WTC11 (cell line): ENCODE data around the gene CFAP221. TPM values are rescaled to one million over a fixed set of nuclear protein-coding genes. Genes with fewer than 3 reads are reported as not detected.
A peak's percentile ranks its signal among the peaks of the same experiment; 100 is the strongest.

ENCODE experiments used
- ATAC-seq: fragments of 200-7000 bp; cut with Tn5 transposase; 2 replicates; pipeline ENCODE4 v1.10.0; 2021; ENCODE audit warnings: mild to moderate bottlenecking, moderate library complexity
- CTCF ChIA-PET: fragments of 300-600 bp; sonication (Branson Sonifier 250); formaldehyde crosslinking; loops from one replicate; lab custom pipeline; 2021; ENCODE audit warnings: antibody characterized with exemption; lab: Charles Lee
- POLR2A ChIA-PET: fragments of 350-600 bp; sonication (Branson Sonifier 250); formaldehyde crosslinking; loops from one replicate; lab custom pipeline; 2021; ENCODE audit warnings: antibody characterized with exemption; lab: Charles Lee
- DNase-seq: peaks from one replicate; pipeline ENCODE4 v3.0.0; 2021; ENCODE audit warnings: low spot score
- H3K27ac Mint-ChIP-seq: 2 replicates; pipeline ENCODE4 v1.8.0; 2021; ENCODE audit warnings: mixed read lengths
- H3K27me3 Mint-ChIP-seq: 2 replicates; pipeline ENCODE4 v1.8.0; 2021; ENCODE audit warnings: low read depth, mild to moderate bottlenecking, moderate library complexity, mixed read lengths
- H3K36me3 Mint-ChIP-seq: 2 replicates; pipeline ENCODE4 v1.8.0; 2021; ENCODE audit warnings: mixed read lengths
- H3K4me1 Mint-ChIP-seq: 2 replicates; pipeline ENCODE4 v1.8.0; 2022; ENCODE audit warnings: mixed read lengths
- H3K4me3 Mint-ChIP-seq: 2 replicates; pipeline ENCODE4 v1.8.0; 2021; ENCODE audit warnings: mild to moderate bottlenecking, moderate library complexity, mixed read lengths
- H3K9me3 Mint-ChIP-seq: 2 replicates; pipeline ENCODE4 v1.8.0; 2021; ENCODE audit warnings: mixed read lengths
- FOXK1 ChIP-seq: sonication (generic); formaldehyde crosslinking; IDR thresholded peaks from 2 replicates; pipeline ENCODE4 v1.8.0; 2022; ENCODE audit warnings: mild to moderate bottlenecking, moderate library complexity, missing genetic modification reagents
- FOXP1 ChIP-seq: sonication (generic); formaldehyde crosslinking; IDR thresholded peaks from 2 replicates; pipeline ENCODE4 v1.8.0; 2022; ENCODE audit warnings: missing genetic modification reagents, mild to moderate bottlenecking, moderate library complexity, borderline replicate concordance
- HMGA2 ChIP-seq: fragments of 250-450 bp; sonication (Bioruptor Pico); IDR thresholded peaks from 2 replicates; pipeline ENCODE4 v1.4.0; 2021; ENCODE audit warnings: mild to moderate bottlenecking, moderate library complexity
- IRF2 ChIP-seq: sonication (generic); formaldehyde crosslinking; IDR thresholded peaks from 2 replicates; pipeline ENCODE4 v1.8.0; 2022; ENCODE audit warnings: low read depth, missing genetic modification reagents, borderline replicate concordance
- KAT7 ChIP-seq: sonication (generic); formaldehyde crosslinking; IDR thresholded peaks from 2 replicates; pipeline ENCODE4 v1.8.1; 2023; ENCODE audit warnings: missing genetic modification reagents, mild to moderate bottlenecking, borderline replicate concordance
- MLX ChIP-seq: sonication (generic); formaldehyde crosslinking; IDR thresholded peaks from 2 replicates; pipeline ENCODE4 v1.8.1; 2023; ENCODE audit warnings: mild to moderate bottlenecking, missing genetic modification reagents, moderate library complexity
- MYBL2 ChIP-seq: sonication (generic); formaldehyde crosslinking; IDR thresholded peaks from 2 replicates; pipeline ENCODE4 v1.8.1; 2023; ENCODE audit warnings: mild to moderate bottlenecking, moderate library complexity, missing genetic modification reagents
- NR3C1 ChIP-seq: sonication (generic); formaldehyde crosslinking; conservative IDR thresholded peaks from 2 replicates; pipeline ENCODE4 v1.8.1; 2023; ENCODE audit warnings: low read depth, mild to moderate bottlenecking, missing genetic modification reagents
- RORB ChIP-seq: fragments of 250-450 bp; sonication (Bioruptor Pico); IDR thresholded peaks from 2 replicates; pipeline ENCODE4 v1.9.0; 2021; ENCODE audit warnings: mild to moderate bottlenecking
- SMAD3 ChIP-seq: sonication (generic); formaldehyde crosslinking; IDR thresholded peaks from 2 replicates; pipeline ENCODE4 v1.8.0; 2022; ENCODE audit warnings: missing genetic modification reagents, mild to moderate bottlenecking, borderline replicate concordance
- TEAD1 ChIP-seq: sonication (generic); formaldehyde crosslinking; IDR thresholded peaks from 2 replicates; pipeline ENCODE4 v1.8.0; 2022; ENCODE audit warnings: mild to moderate bottlenecking, missing genetic modification reagents
- TEAD4 ChIP-seq: sonication (generic); formaldehyde crosslinking; IDR thresholded peaks from 2 replicates; pipeline ENCODE4 v1.8.0; 2022; ENCODE audit warnings: mild to moderate bottlenecking, missing genetic modification reagents
- USF1 ChIP-seq: sonication (generic); formaldehyde crosslinking; IDR thresholded peaks from 2 replicates; pipeline ENCODE4 v1.8.0; 2022; ENCODE audit warnings: mild to moderate bottlenecking, missing genetic modification reagents
- USF2 ChIP-seq: sonication (generic); formaldehyde crosslinking; IDR thresholded peaks from 2 replicates; pipeline ENCODE4 v1.8.1; 2023; ENCODE audit warnings: mild to moderate bottlenecking, missing genetic modification reagents, moderate library complexity
- ZBTB21 ChIP-seq: sonication (generic); formaldehyde crosslinking; IDR thresholded peaks from 2 replicates; pipeline ENCODE4 v1.8.1; 2023; ENCODE audit warnings: mild to moderate bottlenecking, missing genetic modification reagents, borderline replicate concordance
- ZNF121 ChIP-seq: sonication (generic); formaldehyde crosslinking; IDR thresholded peaks from 2 replicates; pipeline ENCODE4 v1.8.0; 2023; ENCODE audit warnings: missing genetic modification reagents
- ZNF232 ChIP-seq: sonication (generic); formaldehyde crosslinking; IDR thresholded peaks from 2 replicates; pipeline ENCODE4 v1.8.0; 2022; ENCODE audit warnings: mild to moderate bottlenecking, missing genetic modification reagents
- ZNF416 ChIP-seq: fragments of 250-450 bp; sonication (Bioruptor Pico); IDR thresholded peaks from 2 replicates; pipeline ENCODE4 v1.9.0; 2021; ENCODE audit warnings: mild to moderate bottlenecking, inconsistent platforms
- total RNA-seq: library from RNA; stranded (reverse); gene quantifications from 3 replicates; pipeline ENCODE4 v1.2.3, GENCODE V29; 2021
- TF ChIP-seq, protein P1 (sequence below): sonication (generic); formaldehyde crosslinking; IDR thresholded peaks from 2 replicates; pipeline ENCODE4 v1.8.1; 2022; ENCODE audit warnings: low read depth, missing genetic modification reagents, borderline replicate concordance
- TF ChIP-seq, protein P2 (sequence below): sonication (generic); formaldehyde crosslinking; IDR thresholded peaks from 2 replicates; pipeline ENCODE4 v1.8.0; 2023; ENCODE audit warnings: missing genetic modification reagents
- TF ChIP-seq, protein P3 (sequence below): fragments of 250-450 bp; sonication (Bioruptor Pico); IDR thresholded peaks from 2 replicates; pipeline ENCODE4 v1.9.0; 2021; ENCODE audit warnings: mild to moderate bottlenecking

CFAP221 gene
- total RNA-seq, 1 experiment from 2014 or later: 0.35 TPM

GRCh38 chr2:119630121-119630520 lies 85.9 kb downstream of the CFAP221 start:
- CTCF ChIA-PET: no interaction called here
- Mint-ChIP-seq H3K27ac (no peak overlapping the region), H3K27me3 (no peaks in the 10 kb centered on the region; the same call in none of the 2 replicates), H3K36me3 (no peaks in the 10 kb centered on the region), H3K9me3 (peaks cover 37% of the 10 kb centered on the region), H3K4me3 (no peak overlapping the region), H3K4me1 (no peaks in the 10 kb centered on the region)
- ATAC-seq (no peak), DNase-seq (no peak)
- TF ChIP-seq TEAD4 (no peak), RORB (CRISPR knock-in tag) (no peak), TEAD1 (no peak), ZNF121 (no peak), MYBL2 (CRISPR knock-in tag) (no peak), ZBTB21 (no peak)
- POLR2A ChIA-PET: no interaction called here

- Mint-ChIP-seq H3K9me3 (peaks cover 23% of the 10 kb centered on the region), H3K36me3 (no peaks in the 10 kb centered on the region), H3K27me3 (no peaks in the 10 kb centered on the region; the same call in 1 of the 2 replicates), H3K4me3 (no peak overlapping the region), H3K4me1 (peaks cover 23% of the 10 kb centered on the region), H3K27ac (no peak overlapping the region)
- CTCF ChIA-PET: no interaction called here
- DNase-seq: no peak
- TF ChIP-seq FOXP1 (CRISPR knock-in tag): no peak
- POLR2A ChIA-PET: no interaction called here
- ATAC-seq: no peak
Observed at GRCh38 chr2:119637371-119637770, 93.1 kb downstream of the CFAP221 start.

- H3K27me3 Mint-ChIP-seq: no peaks in the 10 kb centered on the region; the same call in 1 of the 2 replicates
- ChIA-PET POLR2A (no interaction called here), CTCF (interaction anchor here (1.1 to 1.7 kb wide), 3 partner anchors 14 to 65 kb away, joined by 3 to 8 read pairs (median 6); no protein-coding TSS in a partner anchor)
- DNase-seq (no peak), ATAC-seq (no peak)
- peaks cover 15% of the 10 kb centered on the region for H3K9me3 Mint-ChIP-seq
- H3K4me1 Mint-ChIP-seq: peaks cover 23% of the 10 kb centered on the region
- TF ChIP-seq FOXK1: no peak
- no peak for TF ChIP-seq MYBL2 (CRISPR knock-in tag)
- TF ChIP-seq MLX (CRISPR knock-in tag): no peak
- TF ChIP-seq, protein P1, sequence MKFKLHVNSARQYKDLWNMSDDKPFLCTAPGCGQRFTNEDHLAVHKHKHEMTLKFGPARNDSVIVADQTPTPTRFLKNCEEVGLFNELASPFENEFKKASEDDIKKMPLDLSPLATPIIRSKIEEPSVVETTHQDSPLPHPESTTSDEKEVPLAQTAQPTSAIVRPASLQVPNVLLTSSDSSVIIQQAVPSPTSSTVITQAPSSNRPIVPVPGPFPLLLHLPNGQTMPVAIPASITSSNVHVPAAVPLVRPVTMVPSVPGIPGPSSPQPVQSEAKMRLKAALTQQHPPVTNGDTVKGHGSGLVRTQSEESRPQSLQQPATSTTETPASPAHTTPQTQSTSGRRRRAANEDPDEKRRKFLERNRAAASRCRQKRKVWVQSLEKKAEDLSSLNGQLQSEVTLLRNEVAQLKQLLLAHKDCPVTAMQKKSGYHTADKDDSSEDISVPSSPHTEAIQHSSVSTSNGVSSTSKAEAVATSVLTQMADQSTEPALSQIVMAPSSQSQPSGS: no peak
- TF ChIP-seq HMGA2 (CRISPR knock-in tag): no peak
- TF ChIP-seq KAT7 (CRISPR knock-in tag): no peak
- TF ChIP-seq, protein P2, sequence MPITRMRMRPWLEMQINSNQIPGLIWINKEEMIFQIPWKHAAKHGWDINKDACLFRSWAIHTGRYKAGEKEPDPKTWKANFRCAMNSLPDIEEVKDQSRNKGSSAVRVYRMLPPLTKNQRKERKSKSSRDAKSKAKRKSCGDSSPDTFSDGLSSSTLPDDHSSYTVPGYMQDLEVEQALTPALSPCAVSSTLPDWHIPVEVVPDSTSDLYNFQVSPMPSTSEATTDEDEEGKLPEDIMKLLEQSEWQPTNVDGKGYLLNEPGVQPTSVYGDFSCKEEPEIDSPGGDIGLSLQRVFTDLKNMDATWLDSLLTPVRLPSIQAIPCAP (CRISPR knock-in tag): no peak
- TF ChIP-seq ZNF232: no peak
- no peak for TF ChIP-seq ZNF416 (CRISPR knock-in tag)
- H3K4me3 Mint-ChIP-seq: no peak overlapping the region
- no peak overlapping the region for H3K27ac Mint-ChIP-seq
- H3K36me3 Mint-ChIP-seq: no peaks in the 10 kb centered on the region
Observed at GRCh38 chr2:119638246-119638645, 94.0 kb downstream of the CFAP221 start.

GRCh38 chr2:119638685-119639554 lies 94.7 kb downstream of the CFAP221 start:
- Mint-ChIP-seq H3K27me3 (no peaks in the 10 kb centered on the region; the same call in 1 of the 2 replicates), H3K9me3 (peaks cover 15% of the 10 kb centered on the region), H3K36me3 (no peaks in the 10 kb centered on the region), H3K27ac (no peak overlapping the region), H3K4me3 (no peak overlapping the region), H3K4me1 (peaks cover 23% of the 10 kb centered on the region)
- ChIA-PET POLR2A (no interaction called here), CTCF (interaction anchor here (0.7 to 1.7 kb wide), 6 partner anchors 13 to 532 kb away, joined by 3 to 8 read pairs (median 3); no protein-coding TSS in a partner anchor)
- DNase-seq (peak; percentile 47), ATAC-seq (peak; percentile 70)
- TF ChIP-seq USF2 (CRISPR knock-in tag) (peak; percentile 66), NR3C1 (CRISPR knock-in tag) (no peak), IRF2 (no peak), SMAD3 (CRISPR knock-in tag) (no peak), USF1 (CRISPR knock-in tag) (peak; percentile 62), RORB (CRISPR knock-in tag) (no peak)
- TF ChIP-seq, protein P3, sequence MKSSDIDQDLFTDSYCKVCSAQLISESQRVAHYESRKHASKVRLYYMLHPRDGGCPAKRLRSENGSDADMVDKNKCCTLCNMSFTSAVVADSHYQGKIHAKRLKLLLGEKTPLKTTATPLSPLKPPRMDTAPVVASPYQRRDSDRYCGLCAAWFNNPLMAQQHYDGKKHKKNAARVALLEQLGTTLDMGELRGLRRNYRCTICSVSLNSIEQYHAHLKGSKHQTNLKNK (CRISPR knock-in tag): no peak
